GM19099 (cell line): ENCODE results near the gene PFKL.

Experiments
- POLR2A ChIP-seq: IDR thresholded peaks from 3 replicates; pipeline ENCODE4 v1.6.1; 2011; ENCODE audit warnings: low read depth; ENCODE audit not compliant: insufficient read length; ENCODE audit errors: extremely low read depth

The PFKL gene

DNA sequence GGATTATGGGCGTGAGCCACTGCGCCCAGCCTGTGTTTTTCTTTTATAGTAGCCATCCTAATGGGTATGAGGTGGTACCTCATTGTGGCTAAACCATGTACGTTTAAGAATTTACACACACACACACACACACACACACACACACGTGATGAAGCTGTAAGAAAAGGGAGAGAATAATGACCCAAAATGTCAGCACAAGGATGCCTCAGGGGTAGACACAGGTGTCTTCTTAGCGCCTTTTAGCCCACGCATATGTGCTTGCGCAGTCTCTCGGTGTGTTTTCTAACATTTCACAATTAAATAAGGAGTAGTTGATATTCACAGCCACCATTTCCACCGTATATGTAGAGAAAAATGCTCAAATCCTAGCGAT, 782 bp upstream of the PFKL start:
- no peak for TF ChIP-seq POLR2A

DNA sequence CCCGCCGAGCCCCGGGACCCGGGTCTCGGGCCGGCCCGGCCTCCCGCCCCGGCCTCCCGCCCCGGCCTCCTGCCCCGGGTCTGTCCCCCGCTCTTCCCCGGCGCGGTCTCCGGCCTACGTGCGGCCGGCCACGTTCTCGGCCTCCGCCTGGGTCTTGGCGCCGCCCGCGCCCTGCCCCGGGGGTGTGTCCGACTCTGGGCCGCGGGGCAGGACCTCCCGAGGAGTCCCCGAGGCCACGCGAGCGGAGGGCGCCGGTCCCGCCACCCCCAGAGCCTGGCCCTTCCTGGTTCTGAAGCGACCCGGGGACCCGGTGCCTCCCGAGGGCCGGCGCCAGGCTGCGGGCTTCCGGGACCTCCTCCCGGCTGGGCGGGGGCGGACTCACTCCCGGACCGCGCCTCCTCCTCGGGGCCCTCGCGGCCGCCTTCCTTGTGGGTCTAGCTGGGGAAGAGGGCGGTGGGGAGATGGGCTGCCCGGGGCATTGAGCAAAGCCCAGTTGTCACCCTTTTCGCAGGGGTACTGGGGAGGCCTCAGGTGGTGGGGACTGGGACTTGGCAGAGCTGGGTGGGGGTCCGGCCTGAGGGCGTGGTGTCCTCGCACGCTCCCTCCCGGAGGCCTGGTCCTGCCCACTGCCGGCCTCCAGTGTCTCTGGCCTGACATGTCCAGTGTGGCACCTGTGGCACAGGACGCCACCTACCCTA, 558 bp downstream of the PFKL start:
- TF ChIP-seq POLR2A = peak; percentile 44

DNA sequence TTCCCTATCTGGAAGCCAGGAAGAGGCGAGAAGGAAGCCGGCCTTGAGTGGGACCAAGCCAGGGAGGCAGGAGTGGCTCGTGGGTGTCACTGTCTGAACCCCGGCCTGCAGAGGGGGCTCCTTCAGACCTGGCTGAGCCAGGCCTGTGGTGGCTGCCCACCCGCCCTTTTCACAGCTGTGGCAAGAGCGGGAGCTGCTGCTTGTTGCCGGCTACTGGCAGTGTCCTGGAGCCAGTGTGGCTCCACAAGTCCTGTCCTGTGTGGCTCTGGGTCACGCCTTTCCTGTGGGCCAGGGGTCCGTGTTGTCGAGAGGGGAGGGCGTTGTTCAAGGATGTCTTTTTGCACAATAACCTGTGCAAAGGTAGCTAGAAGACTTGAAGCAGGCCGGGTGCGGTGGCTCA, 1.3 kb downstream of the PFKL start:
- no peak for TF ChIP-seq POLR2A

DNA sequence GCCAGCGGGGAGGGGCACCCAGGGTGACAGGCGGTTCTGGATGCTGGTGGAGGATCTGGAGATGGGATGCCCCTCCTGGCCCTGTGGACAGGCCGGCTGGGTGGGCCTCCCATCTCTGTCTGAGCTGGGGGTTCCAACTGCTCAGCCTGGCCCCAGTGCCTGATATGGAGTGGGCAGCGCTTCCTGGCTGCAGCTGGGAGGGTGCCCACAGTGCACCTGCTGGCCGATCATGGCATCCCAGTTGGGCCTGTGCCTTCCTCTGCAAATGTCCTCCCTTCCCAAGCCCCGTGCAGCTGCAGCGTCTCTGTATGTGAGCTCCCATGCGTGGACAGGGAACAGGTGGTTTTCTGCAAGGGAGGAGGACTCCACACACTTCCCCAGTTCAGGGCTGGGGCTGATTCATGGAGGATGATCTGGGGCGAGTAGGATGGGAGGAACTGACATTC, 2.1 kb downstream of the PFKL start:
- no peak for TF ChIP-seq POLR2A

DNA sequence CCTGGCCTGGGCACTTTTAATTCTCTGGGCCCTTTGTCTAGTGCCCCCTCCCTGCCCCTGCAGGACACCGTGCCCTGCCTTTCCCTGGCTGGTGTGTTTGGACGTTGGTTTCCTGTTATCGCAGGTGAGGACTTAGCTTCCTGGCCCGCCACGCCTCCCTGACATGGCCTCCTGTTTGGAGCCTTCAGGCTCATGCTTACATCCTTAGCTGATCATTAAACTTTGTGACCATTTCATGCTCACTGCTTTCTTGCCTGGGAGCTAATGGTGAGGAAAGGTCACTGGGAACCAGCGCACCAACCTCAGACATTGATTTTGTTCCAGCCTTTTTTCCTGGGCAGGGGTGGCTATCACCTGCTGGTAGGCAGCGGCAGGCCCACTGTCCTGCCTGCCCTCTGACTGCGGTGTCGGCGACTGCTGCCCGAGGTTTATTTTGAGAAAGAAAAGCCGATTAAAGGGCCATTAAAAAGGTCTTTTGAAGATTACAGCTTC, 3.7 kb downstream of the PFKL start:
- TF ChIP-seq POLR2A = no peak

DNA sequence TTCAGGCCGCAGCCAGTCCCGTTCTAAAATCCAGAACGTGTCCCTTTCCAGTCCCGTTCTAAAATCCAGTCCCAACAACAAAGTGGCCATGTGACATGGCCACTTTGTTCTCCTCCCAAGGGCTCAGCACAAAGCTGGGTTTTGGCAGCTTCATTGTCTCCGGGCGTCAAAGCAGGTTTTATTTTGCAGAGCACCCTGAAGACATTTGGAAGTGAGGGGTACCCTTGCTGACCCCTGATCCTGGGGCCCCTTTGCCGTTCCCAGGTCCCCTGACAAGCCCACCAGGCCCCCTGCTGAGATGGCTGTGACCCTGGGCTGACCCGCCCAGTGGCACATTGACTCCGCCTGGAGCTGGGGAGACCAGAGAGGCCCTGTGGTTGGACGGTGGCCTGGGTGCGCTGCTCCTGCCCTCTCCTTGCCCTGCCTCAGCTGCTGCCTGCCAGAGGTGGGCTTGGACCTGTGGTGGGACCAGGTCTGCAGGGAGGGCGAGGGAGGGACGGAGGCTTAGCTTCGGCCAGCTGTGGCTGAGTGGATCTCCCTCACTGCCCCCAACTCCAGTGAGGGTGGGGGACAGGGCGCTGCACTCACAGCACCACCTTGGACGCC, 4.3 kb downstream of the PFKL start:
- TF ChIP-seq POLR2A = no peak

DNA sequence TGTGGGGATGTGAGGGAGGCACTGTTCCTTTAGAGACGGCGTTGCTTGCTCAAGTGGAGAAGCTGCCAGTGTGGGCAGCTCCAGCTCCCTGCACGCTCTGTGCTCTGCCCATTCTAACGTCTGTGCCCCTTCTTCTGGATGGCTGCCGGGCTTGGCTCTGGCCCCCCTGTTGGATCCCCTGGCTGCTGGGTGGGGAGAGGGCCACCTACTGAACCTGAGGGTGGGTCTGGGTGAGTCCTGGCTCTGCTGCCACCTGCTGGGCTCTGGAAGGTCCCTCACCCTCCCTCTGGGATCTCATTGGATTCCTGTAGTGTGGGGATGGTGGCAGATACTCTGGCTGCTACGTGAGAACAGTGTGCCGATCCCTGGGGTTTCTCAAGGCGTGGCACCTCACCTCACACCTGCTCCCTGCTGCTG, 5.0 kb downstream of the PFKL start:
- no peak for TF ChIP-seq POLR2A

DNA sequence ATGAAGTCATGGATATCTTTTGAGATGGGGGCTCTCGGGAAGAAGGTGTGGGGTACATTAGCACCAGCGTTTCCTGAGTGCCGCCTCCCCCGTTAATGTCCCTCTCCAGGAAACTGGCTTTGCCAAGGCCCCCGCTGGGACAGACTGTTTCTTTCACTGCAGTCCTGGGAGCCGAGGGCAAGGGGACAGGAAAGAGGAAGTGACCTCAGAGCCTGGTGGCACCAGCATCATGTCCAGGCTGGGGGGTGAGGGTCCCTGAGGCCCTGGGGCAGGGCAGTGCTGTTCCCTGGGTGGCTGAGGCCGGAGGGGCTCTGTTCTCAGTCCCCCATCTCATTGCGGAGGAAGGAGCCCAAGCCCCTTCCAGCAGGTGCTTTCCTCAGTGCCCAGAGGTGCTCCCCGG, 5.8 kb downstream of the PFKL start:
- no peak for TF ChIP-seq POLR2A

DNA sequence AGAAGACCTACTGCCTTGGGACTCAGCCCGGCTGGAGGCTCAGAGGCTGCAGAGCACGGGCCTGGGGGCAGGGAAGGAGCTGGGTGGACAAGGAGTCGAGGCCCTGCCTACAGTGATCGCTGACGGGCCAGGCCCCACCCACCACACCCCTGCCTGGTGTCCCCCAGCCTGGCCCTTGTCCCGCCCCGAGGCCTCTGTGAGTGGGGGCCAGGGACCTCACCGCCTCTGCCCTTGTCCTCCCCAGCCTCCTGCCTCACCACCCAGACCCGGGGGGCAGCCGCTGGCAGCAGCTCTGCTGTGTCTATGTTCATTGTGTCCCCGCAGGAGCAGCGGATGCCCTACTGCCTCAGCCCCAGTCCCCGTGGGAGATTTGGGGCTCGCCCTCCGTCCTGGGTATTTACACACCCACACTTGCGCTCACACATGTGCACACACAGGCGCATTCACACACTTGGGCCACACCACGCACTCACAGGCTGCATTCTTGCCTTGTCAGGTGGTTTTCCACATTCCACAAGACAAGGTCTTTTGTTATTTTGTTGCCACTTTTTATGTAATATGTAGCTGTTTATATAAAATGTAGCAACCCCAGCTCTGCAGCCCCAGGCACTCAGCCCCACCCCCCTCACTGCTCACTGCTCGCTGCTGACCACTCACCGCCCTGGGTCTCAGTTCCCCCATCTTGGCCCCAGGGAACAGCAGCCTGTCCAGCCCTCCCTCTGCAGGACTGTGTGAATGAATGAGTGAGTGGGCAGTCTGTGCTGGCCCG, 7.3 kb downstream of the PFKL start:
- no peak for TF ChIP-seq POLR2A

DNA sequence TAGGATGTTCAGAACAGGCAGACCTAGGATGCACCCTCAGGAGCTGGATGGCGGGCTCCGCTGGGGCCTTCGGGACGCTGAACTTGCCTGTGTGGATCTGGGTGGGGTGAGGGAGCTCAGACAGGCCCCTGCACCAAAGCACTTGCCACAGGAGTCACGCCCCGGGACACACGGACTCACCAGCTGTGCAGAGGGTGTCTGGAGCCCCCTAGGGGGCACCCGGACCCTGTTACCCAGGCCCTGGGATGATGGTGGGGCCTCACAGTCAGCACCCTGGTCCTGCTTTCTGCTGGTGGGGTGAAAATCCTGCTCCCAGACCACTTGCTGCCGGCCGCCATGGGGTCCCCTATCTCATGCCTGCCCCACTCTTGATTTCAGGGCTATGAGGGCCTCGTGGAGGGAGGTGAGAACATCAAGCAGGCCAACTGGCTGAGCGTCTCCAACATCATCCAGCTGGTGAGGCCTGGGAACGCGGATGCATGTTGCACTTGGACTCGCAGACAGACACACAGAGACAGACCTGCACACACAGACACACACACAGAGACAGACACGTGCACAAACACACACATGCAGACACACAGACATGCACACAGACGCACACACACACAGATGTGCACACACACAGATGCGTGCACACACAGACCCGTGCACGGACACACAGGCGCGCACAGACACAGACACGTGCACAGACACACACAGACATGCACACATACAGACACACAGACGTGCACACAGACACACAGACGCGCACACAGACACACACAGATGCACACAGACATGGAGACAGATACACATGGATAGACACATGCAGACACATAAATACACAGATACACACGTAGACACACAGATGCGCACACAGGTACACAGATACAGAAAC, 11.0 kb downstream of the PFKL start:
- TF ChIP-seq POLR2A = no peak

DNA sequence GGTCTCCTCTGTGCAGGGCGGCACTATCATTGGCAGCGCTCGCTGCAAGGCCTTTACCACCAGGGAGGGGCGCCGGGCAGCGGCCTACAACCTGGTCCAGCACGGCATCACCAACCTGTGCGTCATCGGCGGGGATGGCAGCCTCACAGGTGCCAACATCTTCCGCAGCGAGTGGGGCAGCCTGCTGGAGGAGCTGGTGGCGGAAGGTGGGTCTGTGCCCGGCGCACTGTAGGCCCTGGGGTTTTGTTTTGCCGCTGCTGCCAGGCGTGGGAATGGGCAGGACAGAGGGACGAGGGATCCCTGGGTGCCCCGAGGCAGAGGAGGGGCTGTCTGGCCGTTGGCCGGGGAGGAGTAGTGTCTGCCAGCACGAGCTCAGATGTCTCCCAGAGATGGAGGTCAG, 12.2 kb downstream of the PFKL start:
- TF ChIP-seq POLR2A = no peak

DNA sequence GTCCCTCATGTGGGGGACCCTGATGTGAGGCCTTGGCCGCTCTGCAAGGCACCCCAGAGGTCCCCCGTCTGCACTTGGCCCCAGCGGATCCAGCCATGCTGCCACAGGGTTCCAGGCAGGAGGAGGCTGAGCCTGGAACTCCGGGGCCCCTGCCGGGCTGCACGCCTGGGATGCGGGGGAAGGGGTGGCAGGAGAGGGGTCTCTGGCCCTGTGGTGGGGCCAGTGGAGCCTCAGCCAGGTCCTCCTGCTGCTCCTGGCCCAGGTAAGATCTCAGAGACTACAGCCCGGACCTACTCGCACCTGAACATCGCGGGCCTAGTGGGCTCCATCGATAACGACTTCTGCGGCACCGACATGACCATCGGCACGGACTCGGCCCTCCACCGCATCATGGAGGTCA, 12.9 kb downstream of the PFKL start:
- TF ChIP-seq POLR2A = no peak

DNA sequence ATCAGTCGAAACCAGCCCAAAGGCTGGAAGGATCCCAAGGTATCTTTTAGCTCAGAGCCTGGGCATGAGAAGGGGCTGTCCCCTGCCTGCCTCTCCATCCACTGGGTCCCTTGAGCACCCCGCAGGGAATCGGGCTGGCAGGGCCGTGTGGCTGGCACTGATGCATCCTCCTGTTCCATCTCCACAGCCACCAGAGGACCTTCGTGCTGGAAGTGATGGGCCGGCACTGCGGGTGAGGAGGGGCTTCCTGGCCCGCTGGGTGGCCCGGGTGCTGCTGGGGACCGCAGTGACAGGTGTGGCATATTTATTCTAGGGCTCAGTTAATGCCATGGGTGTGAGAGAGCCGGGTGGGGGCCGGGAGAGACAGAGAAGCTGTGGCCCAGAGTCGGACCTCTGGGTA, 13.6 kb downstream of the PFKL start:
- TF ChIP-seq POLR2A = no peak

DNA sequence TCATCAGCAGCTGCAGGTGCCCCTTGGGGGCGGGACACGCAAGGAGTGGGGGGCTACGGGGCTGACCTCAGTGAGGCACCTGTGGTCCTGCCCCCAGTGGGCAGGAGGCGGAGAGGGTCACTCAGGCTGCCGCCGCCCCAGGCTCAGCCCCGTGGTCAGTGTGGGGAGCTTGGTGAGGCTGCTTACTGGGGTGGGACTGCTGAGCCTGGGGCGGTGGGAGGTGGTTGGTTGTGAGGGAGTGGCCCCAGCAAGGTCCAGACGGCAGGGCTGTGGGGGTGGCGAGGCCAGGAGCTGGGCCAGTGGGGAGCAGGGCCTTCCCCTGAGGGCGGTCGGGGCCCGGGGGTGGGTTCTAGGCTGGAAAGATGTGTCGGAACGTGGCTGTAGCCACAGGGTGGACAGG, 14.3 kb downstream of the PFKL start:
- TF ChIP-seq POLR2A = no peak

DNA sequence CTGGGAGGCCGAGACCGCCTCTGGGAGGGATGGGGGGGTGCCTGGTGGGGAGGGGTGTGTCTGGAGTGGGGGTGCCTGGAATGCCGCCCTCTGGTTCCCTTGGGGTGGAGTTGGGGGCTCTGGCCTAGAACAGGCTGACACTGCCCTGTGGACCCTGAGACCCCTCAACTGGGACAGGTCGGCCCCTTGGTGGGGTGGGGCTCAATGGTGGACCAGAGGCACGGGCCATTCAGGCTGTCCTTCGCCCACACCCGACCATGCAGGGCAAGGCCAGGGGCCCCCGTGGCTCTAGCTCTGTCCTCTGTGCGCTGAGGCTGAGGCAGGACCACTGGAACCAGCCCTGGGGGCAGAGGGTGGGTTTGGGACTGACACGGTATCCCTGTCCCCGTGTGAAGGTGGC, 14.7 kb downstream of the PFKL start:
- no peak for TF ChIP-seq POLR2A
